ENCODE data around the gene SDK1.

Gene SDK1

DNA sequence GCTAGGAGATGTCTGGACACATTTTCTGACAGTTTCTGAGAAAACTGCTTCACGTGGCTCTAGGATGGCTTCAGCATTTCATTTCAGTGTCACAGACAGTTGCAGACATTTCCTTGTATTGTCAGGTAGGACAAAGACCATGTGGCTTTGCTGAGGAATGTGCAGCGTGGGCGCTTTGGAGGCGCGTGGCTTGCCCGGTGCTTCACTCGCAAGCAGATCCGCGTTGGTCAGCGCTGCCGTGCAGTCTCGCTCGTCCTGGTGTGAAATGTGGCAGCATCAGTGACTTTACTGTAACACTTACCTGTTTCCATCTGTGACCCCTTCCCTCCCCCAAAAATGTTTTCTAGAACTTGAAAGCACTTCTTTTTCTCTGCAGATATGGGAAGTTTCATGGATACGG, 340.5 kb downstream of the SDK1 start:
- H3F3A ChIP-seq (ENCODE audit: control insufficient read depth, insufficient read depth) = no peaks in the 10 kb centered on the region
- no peaks in the 10 kb centered on the region for H3K36me3 ChIP-seq (ENCODE audit: control insufficient read depth, low read length)
- H3K27me3 ChIP-seq (ENCODE audit: control insufficient read depth, low read length) = 0 out of 2 replicates have a peak, but pooled peaks cover 3% of the 10 kb centered on the region
- no peak for TF ChIP-seq EZH2phosphoT487 (IDR thresholded peaks at IDR 0.05; ENCODE audit: borderline replicate concordance, low read length)
- no peak for TF ChIP-seq CTCF (IDR thresholded peaks at IDR 0.05; ENCODE audit: low read depth, low read length, poor library complexity, severe bottlenecking)
- no peaks in the 10 kb centered on the region for H3K9me3 ChIP-seq (ENCODE audit: control insufficient read depth, insufficient read depth, low read length)
- H3K4me1 ChIP-seq (ENCODE audit: control insufficient read depth, low read length) = no peaks in the 10 kb centered on the region
- no peak overlapping the region for H3K4me3 ChIP-seq (ENCODE audit: low read length)
- H4K20me1 ChIP-seq (ENCODE audit: control insufficient read depth, insufficient read depth, low read depth, low read length) = no peaks in the 10 kb centered on the region
- H3K9me2 ChIP-seq (replicated peaks; ENCODE audit: control insufficient read depth, low read length) = no peaks in the 10 kb centered on the region
- H3K79me2 ChIP-seq (ENCODE audit: control insufficient read depth, low read length) = no peaks in the 10 kb centered on the region
- H3K27ac ChIP-seq (ENCODE audit: low read depth, low read length) = no peak overlapping the region
- no peak overlapping the region for H3K4me2 ChIP-seq (ENCODE audit: low read length)

DNA sequence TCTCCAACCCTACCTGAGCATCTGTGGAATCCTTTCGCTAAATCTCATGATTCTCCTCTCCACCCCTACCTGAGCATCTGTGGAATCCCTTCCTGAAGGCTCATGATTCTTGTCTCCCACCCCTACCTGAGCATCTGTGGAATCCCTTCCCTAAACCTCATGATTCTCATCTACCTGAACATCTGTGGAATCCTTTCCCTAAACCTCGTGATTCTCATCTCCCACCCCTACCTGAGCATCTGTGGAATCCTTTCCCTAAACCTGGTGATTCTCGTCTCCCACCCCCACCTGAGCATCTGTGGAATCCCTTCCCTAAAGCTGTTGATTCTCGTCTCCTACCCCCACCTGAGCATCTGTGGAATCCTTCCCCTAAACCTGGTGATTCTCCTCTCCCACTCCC, 342.0 kb downstream of the SDK1 start:
- no peaks in the 10 kb centered on the region for H3K4me1 ChIP-seq (ENCODE audit: control insufficient read depth, low read length)
- H3K79me2 ChIP-seq (ENCODE audit: control insufficient read depth, low read length) = no peaks in the 10 kb centered on the region
- H3K4me3 ChIP-seq (ENCODE audit: low read length) = no peak overlapping the region
- H4K20me1 ChIP-seq (ENCODE audit: control insufficient read depth, insufficient read depth, low read depth, low read length) = no peaks in the 10 kb centered on the region
- H3K9me2 ChIP-seq (replicated peaks; ENCODE audit: control insufficient read depth, low read length) = no peaks in the 10 kb centered on the region
- no peak overlapping the region for H3K4me2 ChIP-seq (ENCODE audit: low read length)
- TF ChIP-seq EZH2phosphoT487 (IDR thresholded peaks at IDR 0.05; ENCODE audit: borderline replicate concordance, low read length) (no peak), CTCF (IDR thresholded peaks at IDR 0.05; ENCODE audit: low read depth, low read length, poor library complexity, severe bottlenecking) (no peak)
- H3F3A ChIP-seq (ENCODE audit: control insufficient read depth, insufficient read depth) = no peaks in the 10 kb centered on the region
- no peak overlapping the region for H3K27ac ChIP-seq (ENCODE audit: low read depth, low read length)
- H3K36me3 ChIP-seq (ENCODE audit: control insufficient read depth, low read length) = no peaks in the 10 kb centered on the region
- no peaks in the 10 kb centered on the region for H3K9me3 ChIP-seq (ENCODE audit: control insufficient read depth, insufficient read depth, low read length)
- 0 out of 2 replicates have a peak, but pooled peaks cover 3% of the 10 kb centered on the region for H3K27me3 ChIP-seq (ENCODE audit: control insufficient read depth, low read length)

- no peaks in the 10 kb centered on the region for H3K4me1 ChIP-seq (ENCODE audit: control insufficient read depth, low read length)
- no peaks in the 10 kb centered on the region for H4K20me1 ChIP-seq (ENCODE audit: control insufficient read depth, insufficient read depth, low read depth, low read length)
- no peaks in the 10 kb centered on the region for H3K9me3 ChIP-seq (ENCODE audit: control insufficient read depth, insufficient read depth, low read length)
- no peak overlapping the region for H3K4me3 ChIP-seq (ENCODE audit: low read length)
- H3K79me2 ChIP-seq (ENCODE audit: control insufficient read depth, low read length) = no peaks in the 10 kb centered on the region
- no peaks in the 10 kb centered on the region for H3F3A ChIP-seq (ENCODE audit: control insufficient read depth, insufficient read depth)
- no peak for TF ChIP-seq CTCF (IDR thresholded peaks at IDR 0.05; ENCODE audit: low read depth, low read length, poor library complexity, severe bottlenecking)
- no peak for TF ChIP-seq EZH2phosphoT487 (IDR thresholded peaks at IDR 0.05; ENCODE audit: borderline replicate concordance, low read length)
- H3K27ac ChIP-seq (ENCODE audit: low read depth, low read length) = no peak overlapping the region
- no peaks in the 10 kb centered on the region for H3K36me3 ChIP-seq (ENCODE audit: control insufficient read depth, low read length)
- H3K9me2 ChIP-seq (replicated peaks; ENCODE audit: control insufficient read depth, low read length) = no peaks in the 10 kb centered on the region
- no peak overlapping the region for H3K4me2 ChIP-seq (ENCODE audit: low read length)
- 0 out of 2 replicates have a peak, but pooled peaks cover 3% of the 10 kb centered on the region for H3K27me3 ChIP-seq (ENCODE audit: control insufficient read depth, low read length)
These were observed 347.2 kb downstream of the SDK1 start for GRCh38 chr7:3648276-3648675.

Data from DOHH2 (cell line).